A673 (cell line): ENCODE measurements around the gene ATG16L2.

Source experiments
- EZH2 ChIP-seq: fragments of 200-600 bp; sonication (generic); IDR thresholded peaks from 2 replicates; pipeline ENCODE4 v1.6.1; 2017; ENCODE audit warnings: borderline replicate concordance, low read depth, mild to moderate bottlenecking, mixed read lengths, antibody characterized with exemption, low read length; ENCODE audit not compliant: poor library complexity, severe bottlenecking
- TF ChIP-seq, protein P1 (sequence below): fragments of 300-800, 200-600 bp; sonication (generic); conservative IDR thresholded peaks from 2 replicates; pipeline ENCODE4 v1.5.1; 2017; ENCODE audit warnings: low read depth, mild to moderate bottlenecking, antibody characterized with exemption, low read length, moderate library complexity, mixed read lengths

GRCh38 chr11:72833811-72834493, 19.7 kb downstream of the ATG16L2 start:
- TF ChIP-seq, protein P1, sequence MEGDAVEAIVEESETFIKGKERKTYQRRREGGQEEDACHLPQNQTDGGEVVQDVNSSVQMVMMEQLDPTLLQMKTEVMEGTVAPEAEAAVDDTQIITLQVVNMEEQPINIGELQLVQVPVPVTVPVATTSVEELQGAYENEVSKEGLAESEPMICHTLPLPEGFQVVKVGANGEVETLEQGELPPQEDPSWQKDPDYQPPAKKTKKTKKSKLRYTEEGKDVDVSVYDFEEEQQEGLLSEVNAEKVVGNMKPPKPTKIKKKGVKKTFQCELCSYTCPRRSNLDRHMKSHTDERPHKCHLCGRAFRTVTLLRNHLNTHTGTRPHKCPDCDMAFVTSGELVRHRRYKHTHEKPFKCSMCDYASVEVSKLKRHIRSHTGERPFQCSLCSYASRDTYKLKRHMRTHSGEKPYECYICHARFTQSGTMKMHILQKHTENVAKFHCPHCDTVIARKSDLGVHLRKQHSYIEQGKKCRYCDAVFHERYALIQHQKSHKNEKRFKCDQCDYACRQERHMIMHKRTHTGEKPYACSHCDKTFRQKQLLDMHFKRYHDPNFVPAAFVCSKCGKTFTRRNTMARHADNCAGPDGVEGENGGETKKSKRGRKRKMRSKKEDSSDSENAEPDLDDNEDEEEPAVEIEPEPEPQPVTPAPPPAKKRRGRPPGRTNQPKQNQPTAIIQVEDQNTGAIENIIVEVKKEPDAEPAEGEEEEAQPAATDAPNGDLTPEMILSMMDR: no peak
- no peak for TF ChIP-seq EZH2
